Measurements from ENCODE around the gene CCDC24. TPM values are rescaled to one million over a fixed set of nuclear protein-coding genes. Genes with fewer than 3 reads are reported as not detected.

The CCDC24 gene
- total RNA-seq, 1 donor from 2014 or later: 3.7 TPM

DNA sequence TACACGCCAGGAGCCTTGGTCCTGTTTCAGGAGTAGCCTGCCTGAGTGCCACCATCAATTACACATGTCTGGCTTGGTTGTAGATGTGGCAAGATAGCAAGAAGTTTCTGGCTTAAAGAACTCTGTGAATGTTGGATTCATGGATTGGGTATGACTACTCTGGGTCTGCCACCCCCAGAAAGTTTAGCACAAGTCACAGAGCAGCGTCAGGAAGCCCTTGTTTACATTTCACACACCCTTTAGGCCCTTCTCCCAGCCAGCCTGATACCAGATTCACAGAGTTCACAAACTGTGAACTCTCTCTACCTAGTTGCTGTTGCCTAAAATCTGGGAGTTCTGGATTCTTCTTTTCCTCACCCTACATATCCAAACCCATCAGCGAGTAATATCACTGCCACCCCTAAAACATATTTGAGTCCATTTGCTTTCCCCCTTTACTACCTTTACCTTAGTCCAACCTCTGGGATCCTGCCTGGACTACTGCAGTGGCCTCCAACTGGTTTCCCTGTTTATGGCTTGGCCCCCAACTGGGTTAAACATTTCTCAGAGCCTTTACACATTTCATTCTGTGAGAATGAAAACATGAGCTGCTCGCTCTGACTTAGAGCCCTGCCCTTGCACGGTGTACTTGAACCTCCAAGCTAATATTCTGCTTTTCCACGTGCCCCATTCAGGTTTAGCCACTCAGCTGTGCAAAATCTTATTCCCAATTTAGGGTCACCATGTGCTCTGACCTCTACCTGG, 4.1 kb upstream of the CCDC24 start:
- no peaks in the 10 kb centered on the region for H3K27me3 ChIP-seq (ENCODE audit: control insufficient read depth, insufficient read depth, low read length)
- peaks cover 8% of the 10 kb centered on the region for H3K36me3 ChIP-seq (ENCODE audit: control insufficient read depth, insufficient read depth, low read length)
- TF ChIP-seq, protein P1, sequence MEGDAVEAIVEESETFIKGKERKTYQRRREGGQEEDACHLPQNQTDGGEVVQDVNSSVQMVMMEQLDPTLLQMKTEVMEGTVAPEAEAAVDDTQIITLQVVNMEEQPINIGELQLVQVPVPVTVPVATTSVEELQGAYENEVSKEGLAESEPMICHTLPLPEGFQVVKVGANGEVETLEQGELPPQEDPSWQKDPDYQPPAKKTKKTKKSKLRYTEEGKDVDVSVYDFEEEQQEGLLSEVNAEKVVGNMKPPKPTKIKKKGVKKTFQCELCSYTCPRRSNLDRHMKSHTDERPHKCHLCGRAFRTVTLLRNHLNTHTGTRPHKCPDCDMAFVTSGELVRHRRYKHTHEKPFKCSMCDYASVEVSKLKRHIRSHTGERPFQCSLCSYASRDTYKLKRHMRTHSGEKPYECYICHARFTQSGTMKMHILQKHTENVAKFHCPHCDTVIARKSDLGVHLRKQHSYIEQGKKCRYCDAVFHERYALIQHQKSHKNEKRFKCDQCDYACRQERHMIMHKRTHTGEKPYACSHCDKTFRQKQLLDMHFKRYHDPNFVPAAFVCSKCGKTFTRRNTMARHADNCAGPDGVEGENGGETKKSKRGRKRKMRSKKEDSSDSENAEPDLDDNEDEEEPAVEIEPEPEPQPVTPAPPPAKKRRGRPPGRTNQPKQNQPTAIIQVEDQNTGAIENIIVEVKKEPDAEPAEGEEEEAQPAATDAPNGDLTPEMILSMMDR (IDR thresholded peaks at IDR 0.05; ENCODE audit: insufficient read depth, low read length, severe bottlenecking): no peak
- FAIRE-seq (peak; percentile 50), DNase-seq (ENCODE audit: low read depth) (peak; percentile 62)
- H3K4me3 ChIP-seq (ENCODE audit: low read depth, low read length): no peak overlapping the region

DNA sequence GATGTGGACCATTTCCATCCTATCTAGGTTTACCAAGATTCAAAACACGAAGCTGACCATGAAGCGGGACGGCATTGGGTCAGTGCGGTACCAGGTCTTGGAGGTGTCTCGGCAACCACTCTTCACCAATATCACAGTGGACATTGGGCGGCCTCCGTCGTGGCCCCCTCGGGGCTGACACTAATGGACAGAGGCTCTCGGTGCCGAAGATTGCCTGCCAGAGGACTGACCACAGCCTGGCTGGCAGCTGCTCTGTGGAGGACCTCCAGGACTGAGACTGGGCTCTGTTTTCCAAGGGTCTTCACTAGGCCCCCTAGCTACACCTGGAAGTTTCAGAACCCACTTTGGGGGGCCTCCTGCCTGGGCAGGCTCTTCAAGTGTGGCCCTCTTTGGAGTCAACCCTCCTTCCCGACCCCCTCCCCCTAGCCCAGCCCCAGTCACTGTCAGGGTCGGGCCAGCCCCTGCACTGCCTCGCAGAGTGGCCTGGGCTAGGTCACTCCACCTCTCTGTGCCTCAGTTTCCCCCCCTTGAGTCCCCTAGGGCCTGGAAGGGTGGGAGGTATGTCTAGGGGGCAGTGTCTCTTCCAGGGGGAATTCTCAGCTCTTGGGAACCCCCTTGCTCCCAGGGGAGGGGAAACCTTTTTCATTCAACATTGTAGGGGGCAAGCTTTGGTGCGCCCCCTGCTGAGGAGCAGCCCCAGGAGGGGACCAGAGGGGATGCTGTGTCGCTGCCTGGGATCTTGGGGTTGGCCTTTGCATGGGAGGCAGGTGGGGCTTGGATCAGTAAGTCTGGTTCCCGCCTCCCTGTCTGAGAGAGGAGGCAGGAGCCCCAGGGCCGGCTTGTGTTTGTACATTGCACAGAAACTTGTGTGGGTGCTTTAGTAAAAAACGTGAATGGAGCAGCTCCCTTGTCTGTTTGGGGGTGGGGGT, 864 bp upstream of the CCDC24 start:
- TF ChIP-seq, protein P1 (IDR thresholded peaks at IDR 0.05; ENCODE audit: insufficient read depth, low read length, severe bottlenecking): peak; percentile 11
- no peak for DNase-seq (ENCODE audit: low read depth)
- Histone ChIP-seq H3K4me3 (ENCODE audit: low read depth, low read length) (peak overlapping the region; percentile 62), H3K36me3 (ENCODE audit: control insufficient read depth, insufficient read depth, low read length) (peaks cover under 1% of the 10 kb centered on the region), H3K27me3 (ENCODE audit: control insufficient read depth, insufficient read depth, low read length) (no peaks in the 10 kb centered on the region)
- no peak for FAIRE-seq

DNA sequence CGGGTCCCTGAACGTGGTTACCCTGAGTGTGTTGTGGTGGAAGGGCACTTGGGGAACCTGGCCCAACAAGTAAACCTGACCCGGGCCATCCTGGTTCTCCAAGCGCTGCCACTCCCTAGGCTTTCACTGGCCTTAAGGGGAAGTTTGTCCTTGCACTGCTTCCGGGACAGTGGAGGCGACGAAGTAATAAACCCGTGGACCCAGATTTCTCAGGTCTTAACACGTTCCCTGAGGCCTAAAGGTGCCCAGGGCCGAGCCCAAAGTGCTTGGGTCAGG, 261 bp upstream of the CCDC24 start:
- no peak for DNase-seq (ENCODE audit: low read depth)
- FAIRE-seq: no peak
- Histone ChIP-seq H3K4me3 (ENCODE audit: low read depth, low read length) (peak overlapping the region; percentile 62), H3K27me3 (ENCODE audit: control insufficient read depth, insufficient read depth, low read length) (no peaks in the 10 kb centered on the region), H3K36me3 (ENCODE audit: control insufficient read depth, insufficient read depth, low read length) (no peaks in the 10 kb centered on the region)
- TF ChIP-seq, protein P1 (IDR thresholded peaks at IDR 0.05; ENCODE audit: insufficient read depth, low read length, severe bottlenecking): no peak

DNA sequence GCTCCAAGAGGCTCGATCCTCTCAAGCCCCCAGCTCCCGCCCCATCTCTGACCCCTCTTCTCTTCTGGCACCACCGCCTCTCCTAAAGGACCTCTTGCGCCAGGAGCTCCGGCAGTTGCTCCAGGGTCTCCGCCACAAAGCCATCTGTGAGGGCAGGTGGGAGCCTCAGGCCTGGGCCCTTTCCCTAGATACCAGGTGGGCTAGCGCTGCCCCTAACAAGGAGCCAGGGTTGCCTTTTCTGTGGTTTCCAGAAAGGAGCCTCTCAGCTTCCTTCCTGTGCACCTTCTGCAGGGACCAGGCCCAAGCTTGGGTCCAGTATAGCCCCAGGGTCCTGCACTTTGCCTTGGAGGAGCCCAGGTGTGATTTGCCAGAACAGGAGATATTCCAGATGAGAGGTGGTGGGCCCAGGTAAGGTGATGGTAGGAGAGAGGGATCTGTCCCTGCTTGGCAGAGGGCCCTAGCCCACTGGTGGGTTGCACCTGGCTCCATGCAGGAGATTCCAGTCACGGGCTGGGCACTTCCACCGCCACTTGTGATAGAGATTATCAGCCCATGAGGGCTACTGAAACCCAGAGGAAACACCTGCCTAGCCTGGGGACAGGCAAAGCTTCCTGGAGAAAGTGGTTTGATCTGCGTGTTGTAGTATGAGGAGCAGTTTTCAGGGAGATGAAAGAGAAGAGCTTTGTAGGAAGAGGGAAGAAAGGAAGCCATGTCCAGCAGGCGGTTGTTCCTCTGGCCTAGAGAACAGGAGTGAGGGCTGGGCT, 1.0 kb downstream of the CCDC24 start:
- peak overlapping the region; percentile 62 for H3K4me3 ChIP-seq (ENCODE audit: low read depth, low read length)
- FAIRE-seq (no peak), DNase-seq (ENCODE audit: low read depth) (no peak)
- H3K27me3 ChIP-seq (ENCODE audit: control insufficient read depth, insufficient read depth, low read length): no peaks in the 10 kb centered on the region
- TF ChIP-seq, protein P1 (IDR thresholded peaks at IDR 0.05; ENCODE audit: insufficient read depth, low read length, severe bottlenecking): no peak
- H3K36me3 ChIP-seq (ENCODE audit: control insufficient read depth, insufficient read depth, low read length): peaks cover 1% of the 10 kb centered on the region

DNA sequence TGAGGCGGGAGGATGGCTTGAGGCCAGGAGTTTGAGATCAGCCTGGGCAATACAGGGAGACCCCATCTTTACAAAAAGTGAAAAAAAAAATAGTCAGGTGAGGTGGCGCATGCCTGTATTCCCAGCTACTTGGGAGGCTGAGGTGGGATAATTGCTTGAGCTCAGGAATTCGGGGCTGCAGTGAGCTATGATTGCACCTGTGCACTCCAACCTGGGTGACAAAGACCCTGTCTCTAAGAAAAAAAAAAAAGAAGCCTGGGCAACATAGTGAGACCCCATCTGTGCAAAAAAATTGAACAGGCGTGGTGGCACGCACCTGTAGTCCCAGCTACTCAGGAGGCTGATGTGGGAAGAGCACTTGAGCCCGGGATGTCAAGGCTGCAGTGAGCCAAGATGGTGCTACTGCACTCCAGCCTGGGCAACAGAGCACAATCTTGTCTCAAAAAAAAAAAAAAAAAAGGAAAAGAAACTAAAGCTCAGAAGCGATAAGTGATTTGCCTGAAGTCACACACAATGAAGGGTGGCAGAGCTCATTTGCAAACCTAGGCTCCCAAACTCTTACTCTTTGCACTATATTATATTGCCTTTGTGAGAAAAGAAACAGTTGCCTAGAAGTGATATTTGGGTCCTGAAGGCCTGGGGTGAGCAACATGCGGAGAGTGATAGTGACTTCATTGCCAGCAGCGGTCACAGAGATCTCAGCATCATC, 2.0 kb downstream of the CCDC24 start:
- H3K36me3 ChIP-seq (ENCODE audit: control insufficient read depth, insufficient read depth, low read length): peaks cover 3% of the 10 kb centered on the region
- no peaks in the 10 kb centered on the region for H3K27me3 ChIP-seq (ENCODE audit: control insufficient read depth, insufficient read depth, low read length)
- TF ChIP-seq, protein P1 (IDR thresholded peaks at IDR 0.05; ENCODE audit: insufficient read depth, low read length, severe bottlenecking): no peak
- DNase-seq (ENCODE audit: low read depth) (no peak), FAIRE-seq (no peak)
- no peak overlapping the region for H3K4me3 ChIP-seq (ENCODE audit: low read depth, low read length)
